ENCODE measurements around the gene COA1.

DNA sequence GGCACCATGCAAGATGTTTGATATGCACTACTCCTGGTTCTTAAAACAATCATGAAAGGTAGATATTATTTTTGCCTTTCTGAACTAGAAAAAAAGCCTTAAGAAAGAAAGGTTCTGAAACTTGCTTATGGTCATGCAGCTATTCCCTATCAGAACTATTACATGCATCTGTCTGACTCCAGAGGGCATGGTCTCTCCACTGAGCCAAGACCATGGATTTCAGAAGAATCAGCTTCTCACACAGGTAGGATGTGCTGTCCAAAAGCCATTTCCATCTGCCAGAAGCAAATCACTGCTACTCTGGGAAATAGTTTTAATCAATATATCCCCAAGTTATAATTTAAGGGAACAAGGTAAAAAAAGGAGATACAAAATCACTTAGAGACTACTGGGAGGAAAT lies 77.0 kb downstream of the COA1 start:
- no peak for TF ChIP-seq POLR2A (IDR thresholded peaks at IDR 0.05)
- TF ChIP-seq, protein P1, sequence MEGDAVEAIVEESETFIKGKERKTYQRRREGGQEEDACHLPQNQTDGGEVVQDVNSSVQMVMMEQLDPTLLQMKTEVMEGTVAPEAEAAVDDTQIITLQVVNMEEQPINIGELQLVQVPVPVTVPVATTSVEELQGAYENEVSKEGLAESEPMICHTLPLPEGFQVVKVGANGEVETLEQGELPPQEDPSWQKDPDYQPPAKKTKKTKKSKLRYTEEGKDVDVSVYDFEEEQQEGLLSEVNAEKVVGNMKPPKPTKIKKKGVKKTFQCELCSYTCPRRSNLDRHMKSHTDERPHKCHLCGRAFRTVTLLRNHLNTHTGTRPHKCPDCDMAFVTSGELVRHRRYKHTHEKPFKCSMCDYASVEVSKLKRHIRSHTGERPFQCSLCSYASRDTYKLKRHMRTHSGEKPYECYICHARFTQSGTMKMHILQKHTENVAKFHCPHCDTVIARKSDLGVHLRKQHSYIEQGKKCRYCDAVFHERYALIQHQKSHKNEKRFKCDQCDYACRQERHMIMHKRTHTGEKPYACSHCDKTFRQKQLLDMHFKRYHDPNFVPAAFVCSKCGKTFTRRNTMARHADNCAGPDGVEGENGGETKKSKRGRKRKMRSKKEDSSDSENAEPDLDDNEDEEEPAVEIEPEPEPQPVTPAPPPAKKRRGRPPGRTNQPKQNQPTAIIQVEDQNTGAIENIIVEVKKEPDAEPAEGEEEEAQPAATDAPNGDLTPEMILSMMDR (IDR thresholded peaks at IDR 0.05), result no peak

Data from ovary (tissue), 3 donors.